Hepatocyte (in vitro differentiated cells): Measurements from ENCODE around the gene ADAMTS14. TPM values are rescaled to one million over a fixed set of nuclear protein-coding genes. Genes with fewer than 3 reads are reported as not detected.

Source experiments
- DNase-seq: peaks from one replicate; pipeline ENCODE4 v3.0.0-alpha.2; 2016; ENCODE audit warnings: low spot score
- H2AFZ ChIP-seq: fragments of 200-600 bp; sonication (generic); 2 replicates; pipeline ENCODE4 v1.6.0; 2016; ENCODE audit warnings: antibody characterized with exemption, mild to moderate bottlenecking
- H3K27ac ChIP-seq: fragments of 200-600 bp; sonication (generic); 2 replicates; pipeline ENCODE4 v1.5.1; 2016; ENCODE audit warnings: mild to moderate bottlenecking
- H3K27me3 ChIP-seq: fragments of 200-600 bp; sonication (generic); 2 replicates; pipeline ENCODE4 v1.6.1; 2016
- H3K36me3 ChIP-seq: fragments of 200-600 bp; sonication (generic); replicated peaks from 2 replicates; pipeline ENCODE4 v1.5.1; 2016; ENCODE audit warnings: low read depth; ENCODE audit not compliant: insufficient read depth
- H3K4me1 ChIP-seq: fragments of 200-600 bp; sonication (generic); 2 replicates; pipeline ENCODE4 v1.5.1; 2016; ENCODE audit warnings: mild to moderate bottlenecking, moderate library complexity; ENCODE audit not compliant: insufficient read depth
- H3K4me2 ChIP-seq: fragments of 200-600 bp; sonication (generic); 2 replicates; pipeline ENCODE4 v1.6.0; 2016
- H3K4me3 ChIP-seq: fragments of 200-600 bp; sonication (generic); 2 replicates; pipeline ENCODE4 v1.5.1; 2016; ENCODE audit warnings: mild to moderate bottlenecking
- H3K79me2 ChIP-seq: fragments of 200-600 bp; sonication (generic); 2 replicates; pipeline ENCODE4 v1.6.0; 2017; ENCODE audit warnings: mild to moderate bottlenecking
- H3K9me2 ChIP-seq: fragments of 200-600 bp; sonication (generic); replicated peaks from 2 replicates; pipeline ENCODE4 v1.6.0; 2017; ENCODE audit warnings: mild to moderate bottlenecking; ENCODE audit not compliant: insufficient read depth
- H3K9me3 ChIP-seq: fragments of 200-600 bp; sonication (generic); 2 replicates; pipeline ENCODE4 v1.5.1; 2016; ENCODE audit warnings: low read depth, mild to moderate bottlenecking
- H4K20me1 ChIP-seq: fragments of 200-600 bp; sonication (generic); 2 replicates; pipeline ENCODE4 v1.6.0; 2016; ENCODE audit warnings: mild to moderate bottlenecking; ENCODE audit not compliant: insufficient read depth, poor library complexity, severe bottlenecking
- CTCF ChIP-seq: fragments of 200-600 bp; sonication (generic); IDR thresholded peaks from 2 replicates; pipeline ENCODE4 v1.5.1; 2016; ENCODE audit warnings: antibody characterized with exemption, mild to moderate bottlenecking; ENCODE audit not compliant: poor library complexity
- EZH2 ChIP-seq: fragments of 200-600 bp; sonication (generic); IDR thresholded peaks from 2 replicates; pipeline ENCODE4 v1.6.1; 2016; ENCODE audit warnings: antibody characterized with exemption, mild to moderate bottlenecking, borderline replicate concordance
- EZH2phosphoT487 ChIP-seq: fragments of 200-600 bp; sonication (generic); IDR thresholded peaks from one replicate; pipeline ENCODE4 v1.6.1; 2018; ENCODE audit warnings: antibody characterized with exemption, mild to moderate bottlenecking, low read depth, moderate library complexity; ENCODE audit not compliant: unreplicated experiment, severe bottlenecking
- WGBS: methylation state at CpG from one replicate; pipeline ENCODE4 v1.1.6; 2016; ENCODE audit warnings: low lambda C conversion rate; ENCODE audit errors: missing lambda C conversion rate; 5-methylcytosine and 5-hydroxymethylcytosine counted together
- polyA plus RNA-seq: library from polyadenylated mRNA; unstranded; fragments of >200 nt; fragmentation: Nextera tagmentation; extraction: Ambion mirVana; gene quantifications from 2 replicates; pipeline ENCODE4 v1.2.1, GENCODE V29; 2016
- total RNA-seq: library from RNA; depleted of rRNA; stranded (reverse); fragments of >200 nt; gene quantifications from 2 replicates; pipeline ENCODE4 v1.2.3, GENCODE V29; 2014

ADAMTS14 gene
- total and polyA plus RNA-seq, 2 experiments from 2014 or later: 0.87 to 2.1 TPM

- Histone ChIP-seq H4K20me1 (no peaks in the 10 kb centered on the region), H3K4me3 (no peak overlapping the region), H3K9me2 (no peaks in the 10 kb centered on the region), H3K4me1 (no peaks in the 10 kb centered on the region), H3K27ac (no peak overlapping the region), H3K9me3 (no peaks in the 10 kb centered on the region), H3K36me3 (no peaks in the 10 kb centered on the region), H3K4me2 (no peak overlapping the region), H2AFZ (no peak overlapping the region), H3K79me2 (no peaks in the 10 kb centered on the region), H3K27me3 (no peaks in the 10 kb centered on the region)
- 88% methylated on average over 7 of the region's 7 CpGs for WGBS
- DNase-seq: no peak
- TF ChIP-seq EZH2: no peak
Observed at GRCh38 chr10:70711177-70711576, 38.9 kb downstream of the ADAMTS14 start.

GRCh38 chr10:70711911-70712310, 39.6 kb downstream of the ADAMTS14 start:
- Histone ChIP-seq H4K20me1 (no peaks in the 10 kb centered on the region), H3K4me2 (no peak overlapping the region), H3K9me3 (no peaks in the 10 kb centered on the region), H3K27ac (no peak overlapping the region), H2AFZ (no peak overlapping the region), H3K4me1 (no peaks in the 10 kb centered on the region), H3K36me3 (no peaks in the 10 kb centered on the region), H3K4me3 (no peak overlapping the region), H3K27me3 (no peaks in the 10 kb centered on the region), H3K79me2 (no peaks in the 10 kb centered on the region), H3K9me2 (no peaks in the 10 kb centered on the region)
- WGBS: 78% methylated on average over 7 of the region's 7 CpGs
- no peak for TF ChIP-seq CTCF
- TF ChIP-seq EZH2phosphoT487: no peak
- no peak for TF ChIP-seq EZH2
- no peak for DNase-seq

GRCh38 chr10:70714245-70714644, 41.9 kb downstream of the ADAMTS14 start:
- WGBS: 85% methylated on average over 4 of the region's 4 CpGs
- Histone ChIP-seq H3K36me3 (no peaks in the 10 kb centered on the region), H2AFZ (no peak overlapping the region), H3K9me2 (no peaks in the 10 kb centered on the region), H3K4me2 (no peak overlapping the region), H3K4me1 (no peaks in the 10 kb centered on the region), H3K27me3 (no peaks in the 10 kb centered on the region), H3K4me3 (no peak overlapping the region), H3K9me3 (no peaks in the 10 kb centered on the region), H3K79me2 (no peaks in the 10 kb centered on the region), H4K20me1 (no peaks in the 10 kb centered on the region), H3K27ac (no peak overlapping the region)
- TF ChIP-seq EZH2phosphoT487 (no peak), CTCF (no peak), EZH2 (no peak)
- DNase-seq: no peak

GRCh38 chr10:70714951-70715350, 42.6 kb downstream of the ADAMTS14 start:
- Histone ChIP-seq H3K9me2 (no peaks in the 10 kb centered on the region), H3K36me3 (no peaks in the 10 kb centered on the region), H3K9me3 (no peaks in the 10 kb centered on the region), H3K4me2 (no peak overlapping the region), H3K4me1 (no peaks in the 10 kb centered on the region), H3K27ac (no peak overlapping the region), H3K4me3 (no peak overlapping the region), H4K20me1 (no peaks in the 10 kb centered on the region), H3K79me2 (no peaks in the 10 kb centered on the region), H3K27me3 (no peaks in the 10 kb centered on the region), H2AFZ (no peak overlapping the region)
- WGBS: 35% methylated on average over 2 of the region's 2 CpGs
- DNase-seq: no peak
- TF ChIP-seq EZH2 (no peak), CTCF (no peak), EZH2phosphoT487 (no peak)
